Measurements from ENCODE around the gene SDC1.

SDC1 gene

GRCh38 chr2:20182241-20182931 is 42.5 kb downstream of the SDC1 start:
- no peak for DNase-seq

GRCh38 chr2:20181761-20182160 is 43.2 kb downstream of the SDC1 start:
- no peak for DNase-seq

- DNase-seq = no peak
These were observed 44.0 kb downstream of the SDC1 start for GRCh38 chr2:20180676-20181648.

GRCh38 chr2:20179755-20180594 is 45.0 kb downstream of the SDC1 start:
- no peak for DNase-seq

GRCh38 chr2:20179466-20179754 is 45.5 kb downstream of the SDC1 start:
- no peak for DNase-seq

GRCh38 chr2:20178666-20179465 is 46.1 kb downstream of the SDC1 start:
- DNase-seq = no peak

- DNase-seq = no peak
These were observed 46.7 kb downstream of the SDC1 start for GRCh38 chr2:20178249-20178607.

GRCh38 chr2:20177556-20178248 is 47.2 kb downstream of the SDC1 start:
- DNase-seq = no peak

GRCh38 chr2:20176760-20177159 is 48.2 kb downstream of the SDC1 start:
- no peak for DNase-seq

GRCh38 chr2:20175931-20176330 is 49.0 kb downstream of the SDC1 start:
- DNase-seq = no peak

- DNase-seq = no peak
These were observed 49.7 kb downstream of the SDC1 start for GRCh38 chr2:20175267-20175666.

GRCh38 chr2:20174410-20174809 is 50.5 kb downstream of the SDC1 start:
- DNase-seq = no peak

- DNase-seq = no peak
These were observed 51.2 kb downstream of the SDC1 start for GRCh38 chr2:20173496-20174402.

- no peak for DNase-seq
These were observed 51.9 kb downstream of the SDC1 start for GRCh38 chr2:20173064-20173463.

- no peak for DNase-seq
These were observed 52.5 kb downstream of the SDC1 start for GRCh38 chr2:20172273-20173055.

GRCh38 chr2:20171445-20171977 is 53.4 kb downstream of the SDC1 start:
- no peak for DNase-seq

- DNase-seq = no peak
These were observed 54.2 kb downstream of the SDC1 start for GRCh38 chr2:20170704-20171250.

GRCh38 chr2:20169796-20170703 is 54.9 kb downstream of the SDC1 start:
- DNase-seq = no peak
